PC-3 (cell line): ENCODE data around the gene ERAL1. TPM values are rescaled to one million over a fixed set of nuclear protein-coding genes. Genes with fewer than 3 reads are reported as not detected.

Experiments used
- ATAC-seq: fragments of 200-7000 bp; cut with Tn5 transposase; 2 replicates; pipeline ENCODE4 v1.9.1; 2020; ENCODE audit warnings: mild to moderate bottlenecking, moderate library complexity
- BruUV-seq: library from RNA; stranded (reverse); fragments of 400-500 nt; replicated peaks from 2 replicates; lab custom pipeline; 2021; lab: Mats Ljungman, UMichigan
- CTCF ChIA-PET: fragments of 300-600 bp; sonication (Branson Sonifier 250); formaldehyde crosslinking; loops from one replicate; lab custom pipeline; 2022; ENCODE audit warnings: antibody characterized with exemption; lab: Charles Lee
- POLR2A ChIA-PET: fragments of 300-600 bp; sonication (Branson Sonifier 250); formaldehyde crosslinking; loops from one replicate; lab custom pipeline; 2022; ENCODE audit warnings: antibody characterized with exemption; ENCODE audit not compliant: unreplicated experiment; lab: Charles Lee
- DNase-seq: peaks from one replicate; pipeline ENCODE4 v3.0.0-alpha.2; 2015
- H2AFZ ChIP-seq: fragments of 300-600 bp; sonication (generic); 2 replicates; pipeline ENCODE4 v1.6.0; 2016; ENCODE audit warnings: antibody characterized with exemption, low read length
- H3F3A ChIP-seq: fragments of 300-600 bp; sonication (generic); one replicate; pipeline ENCODE4 v1.6.0; 2017; ENCODE audit warnings: antibody characterized with exemption, low read length, control low read depth, mild to moderate bottlenecking; ENCODE audit not compliant: unreplicated experiment
- H3K27ac ChIP-seq: fragments of 300-600 bp; sonication (generic); 2 replicates; pipeline ENCODE4 v1.5.1; 2016; ENCODE audit warnings: mild to moderate bottlenecking, low read length
- H3K27me3 ChIP-seq: fragments of 300-600 bp; sonication (generic); 2 replicates; pipeline ENCODE4 v1.6.1; 2016; ENCODE audit warnings: low read length, mixed read lengths
- H3K36me3 ChIP-seq: fragments of 300-600 bp; sonication (generic); 2 replicates; pipeline ENCODE4 v1.6.1; 2016; ENCODE audit warnings: low read depth, mixed run types, low read length, mixed read lengths
- H3K4me1 ChIP-seq: fragments of 300-600 bp; sonication (generic); 2 replicates; pipeline ENCODE4 v1.5.1; 2016; ENCODE audit warnings: low read length; ENCODE audit not compliant: insufficient read depth
- H3K4me2 ChIP-seq: fragments of 300-600 bp; sonication (generic); 2 replicates; pipeline ENCODE4 v1.6.0; 2016; ENCODE audit warnings: low read length
- H3K4me3 ChIP-seq: fragments of 300-600 bp; sonication (generic); 2 replicates; pipeline ENCODE4 v1.5.1; 2016; ENCODE audit warnings: mild to moderate bottlenecking, low read length, mixed read lengths
- H3K79me2 ChIP-seq: fragments of 300-600 bp; sonication (generic); 2 replicates; pipeline ENCODE4 v1.6.1; 2017; ENCODE audit warnings: low read length, mixed read lengths
- H3K9ac ChIP-seq: fragments of 300-600 bp; sonication (generic); 2 replicates; pipeline ENCODE4 v1.6.0; 2016; ENCODE audit warnings: mild to moderate bottlenecking, low read length
- H3K9me2 ChIP-seq: fragments of 300-600 bp; sonication (generic); replicated peaks from 2 replicates; pipeline ENCODE4 v1.6.1; 2016; ENCODE audit warnings: mixed run types, low read length, mixed read lengths
- H3K9me3 ChIP-seq: fragments of 300-600 bp; sonication (generic); 2 replicates; pipeline ENCODE4 v1.6.1; 2016; ENCODE audit warnings: low read length, mixed read lengths
- H4K20me1 ChIP-seq: fragments of 300-600 bp; sonication (generic); 2 replicates; pipeline ENCODE4 v1.6.1; 2016; ENCODE audit warnings: low read length, mixed read lengths
- EZH2 ChIP-seq: fragments of 300-600 bp; sonication (generic); IDR thresholded peaks from one replicate; pipeline ENCODE4 v1.6.1; 2017; ENCODE audit warnings: antibody characterized with exemption, mild to moderate bottlenecking, low read length; ENCODE audit not compliant: unreplicated experiment
- EZH2phosphoT487 ChIP-seq: fragments of 300-600 bp; sonication (generic); IDR thresholded peaks from 2 replicates; pipeline ENCODE4 v1.6.1; 2018; ENCODE audit warnings: mild to moderate bottlenecking, antibody characterized with exemption, low read length, borderline replicate concordance
- intact Hi-C: fragments of 100-400 bp; cut with micrococcal nuclease; formaldehyde crosslinking; loops from 2 replicates; pipeline ENCODE4 v1.9.0; 2023
- total RNA-seq: library from RNA; depleted of rRNA; stranded (reverse); fragments of >200 nt; gene quantifications from 2 replicates; pipeline ENCODE4 v1.2.3, GENCODE V29; 2014
- TF ChIP-seq, protein P1 (sequence below): fragments of 300-600 bp; sonication (generic); conservative IDR thresholded peaks from 2 replicates; pipeline ENCODE4 v1.5.1; 2017; ENCODE audit warnings: antibody characterized with exemption, low read depth, mild to moderate bottlenecking, low read length

ERAL1 gene
- total RNA-seq, 1 experiment from 2014 or later = 30.5 TPM

GRCh38 chr17:28857905-28858800 is 3.3 kb downstream of the ERAL1 start:
- Histone ChIP-seq H2AFZ (no peak overlapping the region), H3K27me3 (no peaks in the 10 kb centered on the region), H3K36me3 (no peaks in the 10 kb centered on the region; the same call in none of the 2 replicates), H3K79me2 (peaks cover 15% of the 10 kb centered on the region), H3K9me3 (no peaks in the 10 kb centered on the region), H3K4me1 (0 out of 2 replicates have a peak, but pooled peaks cover 4% of the 10 kb centered on the region), H3F3A (no peaks in the 10 kb centered on the region), H3K9ac (no peak overlapping the region), H3K4me3 (no peak overlapping the region), H3K4me2 (no peak overlapping the region), H4K20me1 (no peaks in the 10 kb centered on the region), H3K27ac (no peak overlapping the region), H3K9me2 (no peaks in the 10 kb centered on the region)
- POLR2A ChIA-PET = no interaction called here
- DNase-seq = no peak
- TF ChIP-seq, protein P1, sequence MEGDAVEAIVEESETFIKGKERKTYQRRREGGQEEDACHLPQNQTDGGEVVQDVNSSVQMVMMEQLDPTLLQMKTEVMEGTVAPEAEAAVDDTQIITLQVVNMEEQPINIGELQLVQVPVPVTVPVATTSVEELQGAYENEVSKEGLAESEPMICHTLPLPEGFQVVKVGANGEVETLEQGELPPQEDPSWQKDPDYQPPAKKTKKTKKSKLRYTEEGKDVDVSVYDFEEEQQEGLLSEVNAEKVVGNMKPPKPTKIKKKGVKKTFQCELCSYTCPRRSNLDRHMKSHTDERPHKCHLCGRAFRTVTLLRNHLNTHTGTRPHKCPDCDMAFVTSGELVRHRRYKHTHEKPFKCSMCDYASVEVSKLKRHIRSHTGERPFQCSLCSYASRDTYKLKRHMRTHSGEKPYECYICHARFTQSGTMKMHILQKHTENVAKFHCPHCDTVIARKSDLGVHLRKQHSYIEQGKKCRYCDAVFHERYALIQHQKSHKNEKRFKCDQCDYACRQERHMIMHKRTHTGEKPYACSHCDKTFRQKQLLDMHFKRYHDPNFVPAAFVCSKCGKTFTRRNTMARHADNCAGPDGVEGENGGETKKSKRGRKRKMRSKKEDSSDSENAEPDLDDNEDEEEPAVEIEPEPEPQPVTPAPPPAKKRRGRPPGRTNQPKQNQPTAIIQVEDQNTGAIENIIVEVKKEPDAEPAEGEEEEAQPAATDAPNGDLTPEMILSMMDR = no peak
- no peak for TF ChIP-seq EZH2phosphoT487
- no peak for TF ChIP-seq EZH2
- CTCF ChIA-PET = no interaction called here
- intact Hi-C loops = no loop called here
- no TSS peak for BruUV-seq
- ATAC-seq = no peak

GRCh38 chr17:28858801-28859355 is 4.1 kb downstream of the ERAL1 start:
- Histone ChIP-seq H3F3A (no peaks in the 10 kb centered on the region), H3K4me2 (no peak overlapping the region), H3K9ac (no peak overlapping the region), H3K4me3 (no peak overlapping the region), H3K79me2 (peaks cover 15% of the 10 kb centered on the region), H4K20me1 (no peaks in the 10 kb centered on the region), H3K27ac (no peak overlapping the region), H2AFZ (no peak overlapping the region), H3K27me3 (no peaks in the 10 kb centered on the region), H3K9me2 (no peaks in the 10 kb centered on the region), H3K9me3 (no peaks in the 10 kb centered on the region), H3K4me1 (0 out of 2 replicates have a peak, but pooled peaks cover 4% of the 10 kb centered on the region), H3K36me3 (no peaks in the 10 kb centered on the region; the same call in none of the 2 replicates)
- ChIA-PET CTCF (no interaction called here), POLR2A (no interaction called here)
- TF ChIP-seq, protein P1 = no peak
- no peak for TF ChIP-seq EZH2phosphoT487
- no peak for TF ChIP-seq EZH2
- no peak for DNase-seq
- ATAC-seq = no peak
- BruUV-seq = no TSS peak
- intact Hi-C loops = no loop called here
